ENCODE measurements around the gene MRPL28.

GRCh38 chr16:375927-376816 lies 5.8 kb upstream of the MRPL28 start:
- no peak for TF ChIP-seq CTCF (IDR thresholded peaks at IDR 0.05 in 8 of 11, conservative IDR thresholded peaks at IDR 0.05 in 3 of 11)
- TF ChIP-seq POLR2AphosphoS5 (IDR thresholded peaks at IDR 0.05) = peak in 1 of 3 donors; percentile 11

Measured in spleen (tissue), 7 donors.